Lower lobe of right lung (tissue), 2 donors: ENCODE measurements around the gene KCNAB2. TPM values are rescaled to one million over a fixed set of nuclear protein-coding genes. Genes with fewer than 3 reads are reported as not detected.

Experiments
- ATAC-seq, 2 donors: fragments of 200-7000 bp; cut with Tn5 transposase; one replicate each; pipeline ENCODE4 v1.9.1; 2020 to 2022; ENCODE audit warnings: mild to moderate bottlenecking in 2 of 2, moderate library complexity in 2 of 2
- DNase-seq: peaks from one replicate; pipeline ENCODE4 v3.0.0-alpha.2; 2020
- H3K27ac ChIP-seq: fragments of 200-600 bp; one replicate; pipeline ENCODE4 v1.8.0; 2022
- H3K27me3 ChIP-seq: fragments of 200-600 bp; one replicate; pipeline ENCODE4 v1.8.0; 2022; ENCODE audit warnings: low read depth
- H3K36me3 ChIP-seq: fragments of 200-600 bp; one replicate; pipeline ENCODE4 v1.8.0; 2022; ENCODE audit warnings: mild to moderate bottlenecking
- H3K4me1 ChIP-seq: fragments of 200-600 bp; one replicate; pipeline ENCODE4 v1.8.0; 2022
- H3K4me3 ChIP-seq: fragments of 200-600 bp; one replicate; pipeline ENCODE4 v1.8.0; 2022; ENCODE audit warnings: mild to moderate bottlenecking
- H3K9me3 ChIP-seq: fragments of 200-600 bp; one replicate; pipeline ENCODE4 v1.8.0; 2022
- intact Hi-C: fragments of 100-400 bp; cut with DNase I; formaldehyde crosslinking; loops from one replicate; pipeline ENCODE4 v1.11.0; 2022
- total RNA-seq: library from RNA; stranded (reverse); fragmentation: NEBNext Ultra II Directional; extraction: Animal tissue kit (Norgen Biotek cat#: 25700); gene quantifications from one replicate; pipeline ENCODE4 v1.2.1, GENCODE V29; 2021
- TF ChIP-seq, protein P1 (sequence below): fragments of 200-600 bp; IDR thresholded peaks from one replicate; pipeline ENCODE4 v1.8.0; 2022; ENCODE audit warnings: antibody characterized with exemption, mild to moderate bottlenecking
- donor health status: DM: no; HTN: yes; CAD: no; lungs with severe emphysema.

KCNAB2 gene
- total RNA-seq, 1 donor from 2014 or later = 119 TPM

DNA sequence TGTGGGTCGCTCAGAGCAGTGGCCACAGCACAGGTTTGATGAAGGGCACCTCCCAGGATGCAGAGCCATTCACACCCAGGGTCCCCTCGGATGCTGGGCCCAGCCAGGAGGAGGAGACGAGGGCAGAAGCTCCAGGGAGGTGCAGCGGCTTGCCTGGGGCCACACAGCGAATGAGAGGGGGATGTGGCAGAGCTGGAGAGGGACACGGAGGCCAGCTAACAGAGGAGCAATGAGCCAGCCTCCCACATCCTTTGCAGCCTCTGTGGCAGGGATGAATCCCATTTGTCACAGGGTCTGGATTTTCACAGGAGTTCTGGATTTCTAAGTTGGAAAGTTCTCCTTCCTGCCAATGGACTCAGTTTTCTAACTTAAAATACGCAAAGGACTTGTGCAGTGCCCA lies 98.5 kb downstream of the KCNAB2 start:
- Histone ChIP-seq H3K27ac (no peak overlapping the region), H3K9me3 (no peaks in the 10 kb centered on the region), H3K36me3 (no peaks in the 10 kb centered on the region), H3K27me3 (peaks cover 27% of the 10 kb centered on the region), H3K4me3 (no peak overlapping the region), H3K4me1 (peaks cover 7% of the 10 kb centered on the region)
- DNase-seq (no peak), ATAC-seq (no peak)
- intact Hi-C loops = no loop called here
- TF ChIP-seq, protein P1, sequence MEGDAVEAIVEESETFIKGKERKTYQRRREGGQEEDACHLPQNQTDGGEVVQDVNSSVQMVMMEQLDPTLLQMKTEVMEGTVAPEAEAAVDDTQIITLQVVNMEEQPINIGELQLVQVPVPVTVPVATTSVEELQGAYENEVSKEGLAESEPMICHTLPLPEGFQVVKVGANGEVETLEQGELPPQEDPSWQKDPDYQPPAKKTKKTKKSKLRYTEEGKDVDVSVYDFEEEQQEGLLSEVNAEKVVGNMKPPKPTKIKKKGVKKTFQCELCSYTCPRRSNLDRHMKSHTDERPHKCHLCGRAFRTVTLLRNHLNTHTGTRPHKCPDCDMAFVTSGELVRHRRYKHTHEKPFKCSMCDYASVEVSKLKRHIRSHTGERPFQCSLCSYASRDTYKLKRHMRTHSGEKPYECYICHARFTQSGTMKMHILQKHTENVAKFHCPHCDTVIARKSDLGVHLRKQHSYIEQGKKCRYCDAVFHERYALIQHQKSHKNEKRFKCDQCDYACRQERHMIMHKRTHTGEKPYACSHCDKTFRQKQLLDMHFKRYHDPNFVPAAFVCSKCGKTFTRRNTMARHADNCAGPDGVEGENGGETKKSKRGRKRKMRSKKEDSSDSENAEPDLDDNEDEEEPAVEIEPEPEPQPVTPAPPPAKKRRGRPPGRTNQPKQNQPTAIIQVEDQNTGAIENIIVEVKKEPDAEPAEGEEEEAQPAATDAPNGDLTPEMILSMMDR = no peak

- Histone ChIP-seq H3K4me3 (no peak overlapping the region), H3K27ac (no peak overlapping the region), H3K4me1 (peaks cover 7% of the 10 kb centered on the region), H3K27me3 (peaks cover 27% of the 10 kb centered on the region), H3K36me3 (no peaks in the 10 kb centered on the region), H3K9me3 (no peaks in the 10 kb centered on the region)
- DNase-seq (no peak), ATAC-seq (no peak)
- intact Hi-C loops = no loop called here
- TF ChIP-seq, protein P1 = no peak
Observed at GRCh38 chr1:6144647-6145395, 99.1 kb downstream of the KCNAB2 start.

GRCh38 chr1:6145396-6145750 lies 99.7 kb downstream of the KCNAB2 start:
- Histone ChIP-seq H3K27me3 (peaks cover 27% of the 10 kb centered on the region), H3K9me3 (no peaks in the 10 kb centered on the region), H3K4me3 (no peak overlapping the region), H3K36me3 (no peaks in the 10 kb centered on the region), H3K4me1 (peaks cover 7% of the 10 kb centered on the region), H3K27ac (no peak overlapping the region)
- intact Hi-C loops = no loop called here
- ATAC-seq = no peak
- TF ChIP-seq, protein P1 = no peak
- no peak for DNase-seq

GRCh38 chr1:6145864-6146410 lies 100.2 kb downstream of the KCNAB2 start:
- Histone ChIP-seq H3K36me3 (no peaks in the 10 kb centered on the region), H3K4me1 (peaks cover 7% of the 10 kb centered on the region), H3K9me3 (no peaks in the 10 kb centered on the region), H3K27me3 (peaks cover 27% of the 10 kb centered on the region), H3K4me3 (no peak overlapping the region), H3K27ac (no peak overlapping the region)
- ATAC-seq (no peak), DNase-seq (no peak)
- intact Hi-C loops = no loop called here
- TF ChIP-seq, protein P1 = no peak

GRCh38 chr1:6148497-6149241 lies 103.0 kb downstream of the KCNAB2 start:
- Histone ChIP-seq H3K4me3 (peak overlapping the region; percentile 23), H3K9me3 (no peaks in the 10 kb centered on the region), H3K27ac (no peak overlapping the region), H3K36me3 (no peaks in the 10 kb centered on the region), H3K4me1 (peaks cover 7% of the 10 kb centered on the region), H3K27me3 (peaks cover 27% of the 10 kb centered on the region)
- ATAC-seq (peak; percentile 77 to 82), DNase-seq (peak; percentile 71)
- TF ChIP-seq, protein P1 = no peak
- intact Hi-C loops = no loop called here
